ENCODE measurements around the gene LTBP2.

DNA sequence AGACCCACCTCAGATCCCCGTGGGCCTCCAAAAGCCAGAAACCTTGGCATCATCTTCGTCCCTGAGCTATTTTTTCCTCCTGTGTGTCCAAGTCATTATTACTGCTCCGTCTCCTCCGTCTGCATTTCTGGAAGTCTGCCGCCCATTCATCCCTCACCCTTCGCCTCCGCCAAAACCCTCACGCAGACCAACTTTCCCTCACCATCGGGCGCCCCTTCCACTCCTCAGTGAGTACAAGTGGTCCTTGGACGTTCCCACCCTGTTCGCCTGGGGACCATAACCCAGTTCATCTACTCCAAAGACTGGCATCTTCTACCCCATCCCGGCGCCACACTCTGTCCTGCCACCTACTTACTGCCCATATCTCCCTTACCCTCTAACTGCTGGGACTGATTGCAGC, 3.7 kb upstream of the LTBP2 start:
- TF ChIP-seq, protein P1, sequence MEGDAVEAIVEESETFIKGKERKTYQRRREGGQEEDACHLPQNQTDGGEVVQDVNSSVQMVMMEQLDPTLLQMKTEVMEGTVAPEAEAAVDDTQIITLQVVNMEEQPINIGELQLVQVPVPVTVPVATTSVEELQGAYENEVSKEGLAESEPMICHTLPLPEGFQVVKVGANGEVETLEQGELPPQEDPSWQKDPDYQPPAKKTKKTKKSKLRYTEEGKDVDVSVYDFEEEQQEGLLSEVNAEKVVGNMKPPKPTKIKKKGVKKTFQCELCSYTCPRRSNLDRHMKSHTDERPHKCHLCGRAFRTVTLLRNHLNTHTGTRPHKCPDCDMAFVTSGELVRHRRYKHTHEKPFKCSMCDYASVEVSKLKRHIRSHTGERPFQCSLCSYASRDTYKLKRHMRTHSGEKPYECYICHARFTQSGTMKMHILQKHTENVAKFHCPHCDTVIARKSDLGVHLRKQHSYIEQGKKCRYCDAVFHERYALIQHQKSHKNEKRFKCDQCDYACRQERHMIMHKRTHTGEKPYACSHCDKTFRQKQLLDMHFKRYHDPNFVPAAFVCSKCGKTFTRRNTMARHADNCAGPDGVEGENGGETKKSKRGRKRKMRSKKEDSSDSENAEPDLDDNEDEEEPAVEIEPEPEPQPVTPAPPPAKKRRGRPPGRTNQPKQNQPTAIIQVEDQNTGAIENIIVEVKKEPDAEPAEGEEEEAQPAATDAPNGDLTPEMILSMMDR (IDR thresholded peaks at IDR 0.05) = no peak
- no peak for TF ChIP-seq POLR2A (IDR thresholded peaks at IDR 0.05)

Data from thyroid gland (tissue), 4 donors.